Measurements from ENCODE around the gene PIP4P1.

PIP4P1 gene

DNA sequence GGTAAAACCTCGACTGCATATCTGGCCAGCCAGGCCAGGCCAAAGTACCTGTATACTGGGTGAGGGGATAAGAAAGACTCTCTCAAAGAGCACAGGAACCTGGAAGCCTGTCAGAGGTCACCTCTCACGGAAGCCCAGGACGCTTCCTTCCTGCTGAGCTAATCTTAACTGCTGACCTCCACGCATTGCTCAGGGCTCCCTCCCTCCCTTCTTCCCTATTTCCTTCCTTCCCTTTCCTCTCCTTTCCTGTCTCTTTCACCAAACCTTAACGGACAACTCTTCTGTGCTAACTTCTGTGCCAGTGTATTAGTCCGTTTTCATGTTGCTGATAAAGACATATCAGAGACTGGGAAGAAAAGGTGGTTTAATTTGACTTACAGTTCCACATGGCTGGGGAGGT lies 29.3 kb upstream of the PIP4P1 start:
- Mint-ChIP-seq H3K4me1 (ENCODE audit: low read depth in 2 of 2) (peaks cover 45 to 56% of the 10 kb centered on the region in 2 donors), H3K9me3 (no peaks in the 10 kb centered on the region), H3K4me3 (peak overlapping the region; percentile 14 to 61), H3K27me3 (no peaks in the 10 kb centered on the region), H3K36me3 (ENCODE audit: insufficient read depth) (no peaks in the 10 kb centered on the region), H3K27ac (peak overlapping the region; percentile 49 to 91)
- ATAC-seq (replicated peaks) = no peak
- DNase-seq = no peak

DNA sequence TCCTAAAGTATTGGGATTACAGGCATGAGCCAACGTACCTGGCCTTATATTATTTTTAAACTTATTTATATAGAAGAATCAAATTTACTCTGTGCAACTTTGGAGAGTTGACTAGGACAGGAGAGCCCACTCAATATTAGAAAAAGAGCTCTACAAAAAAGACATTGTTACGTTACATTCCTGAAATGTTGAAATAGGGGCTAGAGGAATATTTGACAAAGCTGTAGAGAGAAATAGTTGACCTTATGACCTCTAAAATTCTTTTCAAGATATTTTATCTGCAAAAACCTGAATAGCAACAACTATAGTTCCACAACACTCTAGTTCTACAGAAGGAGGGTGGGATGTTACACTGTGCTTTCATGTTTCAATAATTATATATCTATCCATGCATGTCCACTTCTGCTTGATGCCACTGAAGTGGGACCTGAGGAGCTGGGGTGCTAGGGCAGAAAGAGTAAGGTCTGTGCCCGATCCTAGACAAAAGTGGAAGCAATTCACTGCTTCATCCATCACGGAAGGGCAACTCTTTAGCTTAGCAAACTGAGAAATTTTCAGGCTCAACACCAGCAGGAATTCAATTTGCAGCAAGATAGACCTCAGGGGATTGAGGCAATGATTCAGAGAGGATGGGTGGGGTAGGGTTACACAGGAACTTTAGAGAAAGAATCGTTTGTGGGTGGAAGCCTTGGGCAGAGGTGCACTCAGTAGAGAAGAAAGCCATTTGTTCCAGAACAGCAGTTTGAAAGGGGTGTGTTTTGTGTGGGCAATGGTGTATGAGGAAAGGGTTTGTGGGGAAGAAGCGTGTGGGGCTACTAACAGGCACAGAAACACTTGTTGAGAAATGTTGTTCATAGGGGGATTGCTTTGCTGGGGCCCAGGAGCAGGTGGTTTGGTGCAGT lies 28.1 kb upstream of the PIP4P1 start:
- Mint-ChIP-seq H3K4me3 (peak overlapping the region; percentile 54 to 61), H3K27ac (peak overlapping the region; percentile 49 to 91), H3K4me1 (ENCODE audit: low read depth in 2 of 2) (peaks cover 46 to 56% of the 10 kb centered on the region in 2 donors), H3K36me3 (ENCODE audit: insufficient read depth) (peaks cover under 1% of the 10 kb centered on the region), H3K27me3 (no peaks in the 10 kb centered on the region), H3K9me3 (no peaks in the 10 kb centered on the region)
- ATAC-seq (replicated peaks) (peak; percentile 56), DNase-seq (no peak)

DNA sequence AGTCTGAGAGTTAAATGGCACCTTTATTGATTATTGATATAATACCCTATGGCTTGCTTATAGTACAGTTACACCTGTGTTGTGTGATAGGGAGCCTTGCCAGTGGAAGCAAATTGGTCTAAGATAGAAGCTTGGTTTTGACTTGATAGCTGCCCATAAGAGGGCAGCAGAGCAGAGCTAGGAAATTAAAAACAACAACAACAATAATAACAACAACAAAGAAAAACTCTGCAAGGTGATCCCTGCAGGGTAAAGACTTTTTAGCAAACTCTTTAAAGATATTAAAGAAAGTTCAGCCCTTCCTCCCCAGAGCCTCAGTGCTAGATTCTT lies 26.1 kb upstream of the PIP4P1 start:
- H3K36me3 Mint-ChIP-seq (ENCODE audit: insufficient read depth) = peaks cover 5% of the 10 kb centered on the region
- no peaks in the 10 kb centered on the region for H3K27me3 Mint-ChIP-seq
- H3K9me3 Mint-ChIP-seq = no peaks in the 10 kb centered on the region
- DNase-seq (no peak), ATAC-seq (replicated peaks) (peak; percentile 31)
- peak overlapping the region; percentile 11 to 64 for H3K4me3 Mint-ChIP-seq
- peak overlapping the region; percentile 0 to 73 for H3K27ac Mint-ChIP-seq
- H3K4me1 Mint-ChIP-seq (ENCODE audit: low read depth in 2 of 2) = peaks cover 46 to 60% of the 10 kb centered on the region in 2 donors

DNA sequence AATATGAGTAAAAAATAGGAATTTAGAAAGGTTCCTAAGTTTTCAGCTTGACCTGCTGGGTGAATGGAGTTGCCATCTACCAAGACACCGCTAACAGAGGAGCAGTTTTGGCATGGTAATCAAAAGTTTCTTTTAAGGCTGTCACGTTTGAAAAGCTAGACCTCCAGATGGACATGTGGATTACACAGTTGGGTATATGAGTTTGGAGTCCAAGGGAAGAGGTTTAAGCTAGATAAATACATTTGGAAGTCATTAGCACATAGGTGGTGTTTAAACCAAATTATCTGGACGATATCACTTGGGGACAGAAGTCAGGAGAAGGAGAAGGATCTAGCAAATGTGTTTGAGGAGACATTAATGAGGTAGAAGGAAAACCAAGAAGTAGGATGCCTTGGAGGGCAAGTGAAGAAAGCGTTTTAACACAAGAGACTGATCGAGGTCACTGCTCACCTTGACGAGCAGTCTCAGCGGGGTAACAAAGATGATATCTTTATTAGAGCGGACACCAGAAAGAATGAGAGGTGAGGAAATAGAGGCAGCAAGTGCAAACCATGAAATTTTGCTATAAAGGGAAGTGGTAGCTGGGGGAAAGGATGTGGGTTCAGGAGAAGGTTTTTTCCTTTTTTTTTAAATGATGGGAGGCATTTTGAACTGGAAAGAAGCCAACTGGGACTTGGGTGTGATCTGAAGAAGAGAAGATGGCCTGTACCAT lies 25.6 kb upstream of the PIP4P1 start:
- Mint-ChIP-seq H3K9me3 (no peaks in the 10 kb centered on the region), H3K27ac (peak overlapping the region; percentile 0 to 73), H3K4me3 (peak overlapping the region; percentile 11 to 64), H3K36me3 (ENCODE audit: insufficient read depth) (peaks cover 5% of the 10 kb centered on the region), H3K27me3 (no peaks in the 10 kb centered on the region), H3K4me1 (ENCODE audit: low read depth in 2 of 2) (peaks cover 46 to 66% of the 10 kb centered on the region in 2 donors)
- no peak for DNase-seq
- peak; percentile 60 for ATAC-seq (replicated peaks)

DNA sequence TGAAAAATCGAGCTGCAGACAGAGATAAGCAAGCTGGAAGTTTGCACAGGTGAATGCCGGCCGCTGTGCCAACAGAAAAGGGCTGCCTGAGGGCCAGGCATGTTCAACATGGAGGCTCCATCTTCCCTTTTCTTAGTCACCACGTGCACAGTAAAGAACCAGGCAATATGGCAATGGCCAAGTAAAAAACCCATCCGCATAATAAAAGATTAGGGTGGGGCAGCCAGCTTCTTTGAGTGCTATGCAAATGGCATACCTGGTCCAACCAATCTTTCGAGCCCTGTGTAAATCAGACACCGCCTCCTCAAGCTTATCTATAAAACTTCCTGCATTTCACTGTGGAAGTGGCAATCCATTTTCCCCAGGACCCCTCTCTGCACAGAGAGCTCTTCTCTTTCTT lies 24.7 kb upstream of the PIP4P1 start:
- DNase-seq (no peak), ATAC-seq (replicated peaks) (no peak)
- Mint-ChIP-seq H3K9me3 (no peaks in the 10 kb centered on the region), H3K4me1 (ENCODE audit: low read depth in 2 of 2) (peaks cover 40 to 58% of the 10 kb centered on the region in 2 donors), H3K36me3 (ENCODE audit: insufficient read depth) (peaks cover 5% of the 10 kb centered on the region), H3K27ac (no peak overlapping the region), H3K4me3 (no peak overlapping the region), H3K27me3 (no peaks in the 10 kb centered on the region)

DNA sequence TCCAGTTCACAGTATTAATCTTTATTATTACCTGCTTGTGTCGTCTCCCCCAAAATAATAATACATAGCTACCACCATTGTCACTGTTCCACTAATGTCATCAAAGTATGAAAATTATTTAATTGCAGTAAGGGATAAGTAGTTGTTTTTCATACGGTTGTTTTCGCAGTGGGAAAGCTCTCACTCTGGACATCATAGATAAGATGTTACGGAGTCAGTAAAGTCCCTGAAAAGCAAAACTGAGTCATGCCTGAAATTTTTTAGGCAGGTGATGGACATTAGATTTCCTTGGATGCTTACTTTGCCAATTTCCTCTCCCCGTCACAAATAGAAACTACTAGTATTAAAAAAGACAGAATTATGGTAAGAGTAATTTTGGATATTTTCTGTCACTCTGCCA lies 21.1 kb upstream of the PIP4P1 start:
- Mint-ChIP-seq H3K4me3 (no peak overlapping the region), H3K9me3 (peaks cover 0 to 6% of the 10 kb centered on the region in 2 donors), H3K4me1 (ENCODE audit: low read depth in 2 of 2) (peaks cover 36 to 49% of the 10 kb centered on the region in 2 donors), H3K27me3 (no peaks in the 10 kb centered on the region), H3K36me3 (ENCODE audit: insufficient read depth) (peaks cover 19% of the 10 kb centered on the region), H3K27ac (peak overlapping the region; percentile 36 to 62)
- ATAC-seq (replicated peaks) (no peak), DNase-seq (no peak)

DNA sequence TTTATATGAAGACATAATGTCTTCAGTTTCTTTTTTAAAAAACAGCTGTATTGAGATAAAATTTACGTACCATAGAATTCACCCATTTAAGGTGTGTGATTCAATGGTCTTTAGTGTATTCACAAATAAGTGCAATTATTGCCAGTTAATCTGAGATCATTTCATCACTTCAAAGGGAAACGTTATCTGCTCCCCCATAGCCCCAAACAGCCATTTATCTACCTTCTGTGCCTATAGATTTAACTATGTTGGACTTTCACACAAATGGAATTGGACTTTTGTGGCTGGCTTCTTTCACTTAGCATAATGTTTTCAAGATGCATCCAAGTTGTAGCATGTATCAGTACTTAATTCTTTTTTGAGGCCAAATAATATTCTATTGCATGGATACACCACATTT lies 17.7 kb upstream of the PIP4P1 start:
- Mint-ChIP-seq H3K4me3 (no peak overlapping the region), H3K27ac (peak overlapping the region; percentile 35 to 86), H3K36me3 (ENCODE audit: insufficient read depth) (peaks cover 50% of the 10 kb centered on the region), H3K9me3 (peaks cover 0 to 6% of the 10 kb centered on the region in 2 donors), H3K4me1 (ENCODE audit: low read depth in 2 of 2) (peaks cover 44 to 63% of the 10 kb centered on the region in 2 donors), H3K27me3 (no peaks in the 10 kb centered on the region)
- ATAC-seq (replicated peaks) (no peak), DNase-seq (no peak)

DNA sequence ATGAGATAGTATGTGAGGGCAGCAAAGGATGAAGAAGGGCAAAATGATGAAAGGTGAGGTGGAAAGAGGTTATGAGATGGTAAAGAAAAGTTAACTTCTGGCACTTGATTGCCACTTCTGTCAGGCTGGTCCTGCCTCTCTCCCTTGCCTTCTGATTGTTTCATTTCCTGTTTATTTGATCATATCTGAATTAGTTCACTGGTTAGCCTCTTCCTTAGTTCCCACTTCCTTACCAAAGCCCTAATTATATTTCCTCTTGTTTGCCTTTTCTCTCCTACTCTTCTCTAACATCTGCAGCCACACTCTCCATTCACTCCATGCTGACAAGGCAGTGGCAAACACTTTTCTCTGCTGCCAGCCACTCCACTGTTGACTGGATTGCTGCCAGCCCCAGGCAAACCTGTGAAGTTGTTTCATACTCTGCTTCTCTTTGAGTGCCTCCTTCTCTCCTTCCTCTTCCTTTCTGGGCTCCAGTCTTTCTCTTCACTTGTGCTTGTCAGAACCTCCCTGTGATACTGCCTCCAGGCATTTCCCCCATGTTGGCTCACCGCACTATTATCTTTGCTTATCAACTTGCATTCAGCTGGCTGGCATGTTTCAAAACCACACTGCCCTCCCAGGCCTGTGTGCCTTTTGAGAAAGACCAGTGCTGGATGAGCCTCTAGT lies 16.1 kb upstream of the PIP4P1 start:
- peak overlapping the region; percentile 64 to 67 for H3K4me3 Mint-ChIP-seq
- peak overlapping the region; percentile 35 to 92 for H3K27ac Mint-ChIP-seq
- peaks cover 51 to 67% of the 10 kb centered on the region in 2 donors for H3K4me1 Mint-ChIP-seq (ENCODE audit: low read depth in 2 of 2)
- peak; percentile 76 for ATAC-seq (replicated peaks)
- DNase-seq = peak; percentile 30 to 33 (median 33)
- peaks cover 0 to 6% of the 10 kb centered on the region in 2 donors for H3K9me3 Mint-ChIP-seq
- peaks cover 63% of the 10 kb centered on the region for H3K36me3 Mint-ChIP-seq (ENCODE audit: insufficient read depth)
- no peaks in the 10 kb centered on the region for H3K27me3 Mint-ChIP-seq

DNA sequence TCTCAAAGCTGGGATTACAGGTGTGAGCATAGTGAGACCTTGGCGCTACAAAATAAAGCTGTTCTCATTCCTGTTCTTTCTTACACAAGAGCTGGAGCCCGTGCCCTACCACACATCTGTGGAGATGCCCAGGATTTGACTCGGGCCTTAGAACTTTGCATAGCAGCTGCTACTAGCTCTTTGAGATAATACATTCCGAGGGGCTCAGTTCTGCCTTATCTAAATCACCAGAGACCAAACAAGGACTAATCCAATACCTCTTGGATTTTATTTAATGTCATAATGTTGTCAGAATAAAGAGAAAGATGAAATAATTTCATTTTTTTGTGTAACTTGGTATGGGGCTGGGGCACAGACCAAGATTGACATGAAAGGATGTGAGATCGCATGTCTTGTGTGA lies 15.5 kb upstream of the PIP4P1 start:
- Mint-ChIP-seq H3K9me3 (peaks cover 0 to 6% of the 10 kb centered on the region in 2 donors), H3K36me3 (ENCODE audit: insufficient read depth) (peaks cover 68% of the 10 kb centered on the region), H3K27ac (peak overlapping the region; percentile 35 to 92), H3K4me1 (ENCODE audit: low read depth in 2 of 2) (peaks cover 57 to 67% of the 10 kb centered on the region in 2 donors), H3K27me3 (no peaks in the 10 kb centered on the region), H3K4me3 (peak overlapping the region; percentile 64 to 67)
- no peak for ATAC-seq (replicated peaks)
- no peak for DNase-seq

DNA sequence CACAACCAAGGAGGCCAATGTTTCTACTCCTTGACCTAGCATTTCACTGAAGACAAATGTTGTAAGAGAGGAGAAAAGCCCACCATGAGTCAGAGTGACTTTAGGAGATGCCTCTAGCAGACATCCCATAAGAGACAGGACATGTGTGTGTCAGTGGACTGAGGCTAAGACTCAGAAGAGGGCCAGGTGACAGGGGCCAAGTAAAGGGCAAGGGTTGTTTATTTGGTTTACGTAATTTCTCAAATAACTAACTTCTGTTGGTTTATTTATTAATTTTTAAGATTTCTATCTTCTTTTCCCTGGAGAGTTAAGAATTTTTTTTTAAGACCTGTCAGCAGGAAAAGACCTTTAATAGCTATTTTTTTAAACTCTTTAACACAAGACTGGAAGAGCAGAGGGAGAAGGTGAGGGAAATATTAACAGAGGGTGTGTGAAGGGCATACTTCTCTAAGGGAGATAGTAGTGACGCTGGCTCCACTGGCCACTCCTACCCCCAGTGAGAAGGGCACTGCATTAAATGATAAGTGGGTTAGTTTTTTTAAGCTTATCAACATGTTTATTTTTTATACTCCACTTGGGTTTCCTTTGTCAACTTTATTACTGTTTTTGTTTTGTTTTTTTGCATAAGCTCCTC lies 11.4 kb upstream of the PIP4P1 start:
- H3K4me1 Mint-ChIP-seq (ENCODE audit: low read depth in 2 of 2) = peaks cover 65 to 77% of the 10 kb centered on the region in 2 donors
- H3K4me3 Mint-ChIP-seq = peak overlapping the region; percentile 73 to 98
- H3K9me3 Mint-ChIP-seq = no peaks in the 10 kb centered on the region
- H3K27ac Mint-ChIP-seq = peak overlapping the region; percentile 73 to 80
- no peak for DNase-seq
- no peaks in the 10 kb centered on the region for H3K27me3 Mint-ChIP-seq
- H3K36me3 Mint-ChIP-seq (ENCODE audit: insufficient read depth) = peaks cover 84% of the 10 kb centered on the region
- ATAC-seq (replicated peaks) = no peak

DNA sequence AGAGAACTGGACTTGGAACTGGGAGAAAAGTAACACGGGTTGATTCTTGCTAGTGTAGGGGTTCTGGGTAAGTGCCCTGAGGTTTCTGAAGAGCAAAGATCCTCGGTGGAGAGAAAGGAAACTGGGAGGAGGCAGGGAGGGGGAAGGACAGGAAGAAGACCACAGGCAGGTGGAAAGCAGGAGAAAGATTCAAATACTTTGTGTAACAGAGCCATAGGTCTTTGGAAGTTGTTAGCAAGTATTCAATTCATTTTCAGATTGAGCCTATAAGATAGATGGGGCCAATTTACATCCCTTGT lies 9.3 kb upstream of the PIP4P1 start:
- Mint-ChIP-seq H3K27me3 (no peaks in the 10 kb centered on the region), H3K27ac (peak overlapping the region; percentile 95 to 96), H3K9me3 (no peaks in the 10 kb centered on the region), H3K4me1 (ENCODE audit: low read depth in 2 of 2) (peaks cover 53 to 57% of the 10 kb centered on the region in 2 donors), H3K4me3 (peak overlapping the region; percentile 95 to 98), H3K36me3 (ENCODE audit: insufficient read depth) (peaks cover 64% of the 10 kb centered on the region)
- DNase-seq (no peak), ATAC-seq (replicated peaks) (no peak)

DNA sequence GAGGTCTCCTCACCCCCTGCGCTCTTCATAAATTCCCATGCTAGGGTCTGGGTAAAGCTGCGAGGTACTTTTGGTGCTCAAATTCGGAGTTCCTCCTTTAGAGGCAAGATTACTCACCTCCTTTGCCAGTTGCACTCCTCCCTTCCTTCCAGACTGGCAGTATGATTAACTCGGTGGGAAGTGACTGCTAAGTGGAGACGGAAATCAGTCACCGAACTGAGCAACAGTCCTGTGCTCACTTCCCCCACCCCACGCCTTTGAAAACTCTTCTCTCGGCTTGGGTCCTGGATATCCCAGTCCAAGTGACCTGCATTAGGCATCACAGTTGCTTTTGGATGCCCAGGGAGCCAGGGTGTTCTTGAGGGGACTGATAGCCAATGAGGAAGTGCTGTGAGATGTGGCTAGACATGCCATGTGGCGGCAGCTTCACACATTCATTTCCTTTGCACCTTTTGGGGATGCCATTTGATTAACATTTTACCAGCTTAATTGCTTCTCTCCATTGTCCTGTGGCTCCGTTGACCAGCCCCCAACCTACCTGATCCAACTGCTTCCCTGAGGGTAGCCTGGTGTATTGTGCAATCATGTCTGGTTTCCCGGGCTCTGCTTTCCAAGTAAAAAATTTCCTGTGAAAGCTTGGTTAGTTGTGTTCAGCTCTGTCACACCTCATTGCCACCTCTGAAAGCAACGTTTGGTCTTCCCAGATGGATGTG lies 8.8 kb upstream of the PIP4P1 start:
- H3K36me3 Mint-ChIP-seq (ENCODE audit: insufficient read depth) = peaks cover 59% of the 10 kb centered on the region
- no peaks in the 10 kb centered on the region for H3K9me3 Mint-ChIP-seq
- H3K4me1 Mint-ChIP-seq (ENCODE audit: low read depth in 2 of 2) = peaks cover 50 to 52% of the 10 kb centered on the region in 2 donors
- H3K4me3 Mint-ChIP-seq = peak overlapping the region; percentile 95 to 98
- peak; percentile 46 for ATAC-seq (replicated peaks)
- H3K27me3 Mint-ChIP-seq = no peaks in the 10 kb centered on the region
- peak overlapping the region; percentile 95 to 96 for H3K27ac Mint-ChIP-seq
- peak; percentile 24 to 42 (median 28) for DNase-seq

Measured in effector memory CD8-positive, alpha-beta T cell (primary cell).